NCI-H510A (cell line): ENCODE measurements around the gene HID1.
"Not testable (repeated sequence)": the region's sequence is repeated elsewhere in the genome, so short reads cannot be mapped to it uniquely, and the experiment has no call there.

Source experiments
- DNase-seq: peaks from one replicate; lab custom pipeline; 2025; lab: John Stamatoyannopoulos, UW

Gene HID1

DNA sequence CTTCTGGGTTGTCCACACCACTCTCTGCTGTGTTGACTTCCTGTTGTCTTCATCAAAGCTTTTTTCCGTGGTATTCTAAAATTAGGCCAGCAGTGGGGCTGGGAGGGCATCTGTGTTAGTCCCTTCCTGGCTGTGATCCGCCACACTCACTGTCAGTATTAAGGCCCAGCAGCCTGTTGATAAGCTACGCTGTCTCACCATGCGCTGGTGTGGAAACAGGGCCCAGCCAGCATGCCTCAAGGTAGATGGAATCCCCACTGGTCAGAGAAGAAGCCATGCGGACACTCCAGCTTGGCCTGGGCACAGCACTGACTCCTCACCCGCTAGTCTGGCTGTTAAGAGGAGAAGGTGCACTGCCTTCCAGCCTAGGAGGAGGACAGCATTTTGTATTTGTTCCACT, 26.2 kb upstream of the HID1 start:
- DNase-seq = no peak

DNA sequence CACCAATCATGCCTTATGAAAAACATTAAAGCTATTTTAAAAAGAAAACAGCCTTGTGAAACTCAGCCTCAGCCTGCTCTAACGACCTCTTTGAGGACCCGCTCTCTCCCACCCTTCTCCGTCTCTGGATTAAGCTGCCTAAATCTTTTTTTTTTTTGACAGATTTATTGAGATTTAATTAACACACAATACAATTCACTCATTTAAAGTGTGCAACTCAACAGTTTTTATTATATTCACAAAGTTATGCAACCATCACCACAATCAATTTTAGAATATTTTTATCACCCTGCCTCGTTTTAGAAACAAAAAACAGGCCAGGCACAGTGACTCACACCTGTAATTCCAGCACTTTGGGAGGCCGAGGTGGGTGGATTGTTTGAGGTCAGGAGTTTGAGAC, 23.3 kb upstream of the HID1 start:
- DNase-seq = no peak

DNA sequence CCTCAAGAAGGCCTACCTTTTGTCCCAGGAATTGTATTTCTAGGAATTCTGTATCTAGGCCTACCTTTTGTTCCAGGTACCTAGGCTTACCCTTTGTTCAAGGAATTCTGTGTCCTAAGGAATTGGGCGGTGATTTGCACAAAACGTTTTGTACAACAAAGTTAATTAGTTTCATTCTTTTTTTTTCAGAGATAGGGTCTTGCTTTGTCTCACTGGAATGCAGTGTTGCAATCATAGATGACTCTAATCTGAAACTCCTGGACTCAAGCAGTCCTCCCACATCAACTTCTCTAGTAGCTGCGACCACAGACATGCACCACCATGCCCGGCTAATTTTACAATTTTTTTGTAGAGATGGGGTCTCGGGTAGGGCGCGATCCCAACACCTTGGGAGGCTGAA, 21.9 kb upstream of the HID1 start:
- DNase-seq = no peak

DNA sequence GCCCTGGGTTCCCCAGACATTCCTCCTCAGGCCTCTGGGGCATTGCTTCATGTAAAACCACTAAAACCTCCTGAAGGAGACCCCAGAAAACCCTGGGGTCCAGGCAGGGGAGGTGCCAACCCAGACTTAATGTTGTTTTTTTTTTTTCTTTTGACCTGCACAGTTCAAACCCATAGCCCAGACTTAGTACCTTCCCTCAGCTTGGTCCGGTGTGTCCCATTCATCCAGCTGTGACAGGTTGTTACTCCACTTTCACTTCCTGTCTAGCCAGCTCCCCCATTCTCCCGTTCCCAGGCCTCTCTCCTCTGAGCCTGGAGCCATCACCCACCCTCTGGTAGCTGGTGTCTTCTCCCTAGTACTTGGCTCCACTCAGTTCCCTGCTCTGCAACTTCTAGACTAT, 19.7 kb upstream of the HID1 start:
- DNase-seq = no peak

DNA sequence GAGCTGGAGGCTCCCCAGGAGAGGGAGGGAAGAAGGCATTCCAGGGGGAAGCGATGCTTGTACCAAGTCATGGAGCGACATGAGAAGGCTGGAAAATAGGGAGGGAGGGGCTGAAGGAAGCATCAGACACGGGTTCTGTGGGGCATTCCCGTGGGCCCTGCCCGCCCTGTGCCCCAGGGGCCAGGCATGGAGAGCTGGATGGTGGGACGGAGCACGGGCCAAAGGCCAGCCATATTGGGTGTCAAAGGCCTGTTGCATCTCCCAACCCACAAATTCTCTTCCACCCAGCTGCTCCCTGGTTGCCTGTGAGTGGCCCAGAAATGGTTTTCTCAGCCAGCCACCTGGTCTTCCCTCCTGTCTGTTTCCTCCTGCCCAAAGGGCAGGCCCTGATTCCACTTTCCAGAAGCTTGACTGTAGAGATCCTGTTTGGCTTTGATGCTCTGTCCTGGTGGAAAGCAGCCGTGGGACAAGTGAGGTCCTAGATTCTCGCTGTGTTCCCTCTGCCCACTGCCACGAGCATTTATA, 18.1 kb upstream of the HID1 start:
- no peak for DNase-seq

DNA sequence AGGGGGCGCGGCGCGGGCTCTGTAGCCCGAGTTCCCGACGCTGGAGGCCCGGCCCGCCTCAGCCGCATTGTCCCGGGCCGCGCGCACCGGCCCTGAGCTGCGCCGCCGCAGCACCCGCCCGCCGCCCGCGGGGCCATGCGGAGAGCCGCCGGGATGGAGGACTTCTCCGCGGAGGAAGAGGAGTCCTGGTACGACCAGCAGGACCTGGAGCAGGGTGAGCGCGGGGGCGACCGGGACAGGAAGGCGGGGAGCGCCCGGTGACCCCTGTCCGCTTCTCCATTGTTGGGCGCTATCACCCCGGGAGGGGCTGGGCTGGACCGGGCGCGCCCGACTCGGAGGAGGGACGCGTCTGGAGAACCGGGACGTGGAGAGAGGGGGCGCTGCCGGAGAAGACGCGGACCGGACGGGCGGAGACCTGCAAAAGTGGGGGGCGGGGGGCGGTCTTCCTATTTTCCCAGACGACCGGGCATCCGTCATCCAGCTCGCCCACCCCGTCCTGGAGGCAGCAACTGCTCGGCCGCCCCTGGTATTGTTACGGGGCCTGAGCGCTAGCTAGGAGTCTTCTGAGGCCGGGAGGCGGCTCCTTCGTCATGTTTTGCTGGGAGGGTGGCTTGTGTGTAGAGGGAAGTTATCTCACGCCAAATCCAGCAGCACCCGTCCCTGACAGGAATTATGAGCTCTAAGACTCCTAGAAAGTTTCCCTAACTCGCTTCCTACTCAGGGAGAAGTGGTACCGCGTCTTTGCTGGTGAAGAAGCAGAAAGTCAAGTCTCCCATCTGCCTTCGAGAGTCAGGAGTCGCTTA, 15.6 kb upstream of the HID1 start:
- peak; percentile 20 for DNase-seq

DNA sequence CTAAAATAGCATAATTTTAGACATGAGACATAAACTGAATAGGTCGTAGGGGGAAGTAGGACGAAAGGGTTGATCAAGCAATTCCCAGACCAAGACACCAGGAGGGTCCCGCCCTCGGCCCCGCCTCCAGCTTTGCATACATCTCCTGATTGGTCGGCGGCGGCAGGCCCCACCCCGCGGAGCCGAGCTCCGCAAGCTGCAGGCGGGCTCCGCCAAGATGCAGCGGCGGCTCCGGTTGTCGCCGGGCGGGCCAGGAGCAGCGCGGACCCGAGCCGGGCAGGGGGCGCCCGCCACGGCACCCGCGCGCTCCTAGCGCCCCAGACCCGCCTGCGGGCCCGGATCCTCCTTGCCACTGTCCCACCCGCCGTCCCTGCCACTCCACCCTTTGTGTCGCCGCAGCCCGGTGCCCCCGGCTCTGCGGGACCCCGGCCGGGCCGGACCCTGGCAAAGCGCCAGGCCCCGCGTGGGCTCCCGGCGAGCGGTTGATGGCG, 14.9 kb upstream of the HID1 start, which contains the start of gene CDR2L:
CDR2L (plus strand) TSS at position 215 of the 491 bp plus-strand sequence. CDS start 412 bp downstream, outside the sequence.
- DNase-seq = peak; percentile 91

DNA sequence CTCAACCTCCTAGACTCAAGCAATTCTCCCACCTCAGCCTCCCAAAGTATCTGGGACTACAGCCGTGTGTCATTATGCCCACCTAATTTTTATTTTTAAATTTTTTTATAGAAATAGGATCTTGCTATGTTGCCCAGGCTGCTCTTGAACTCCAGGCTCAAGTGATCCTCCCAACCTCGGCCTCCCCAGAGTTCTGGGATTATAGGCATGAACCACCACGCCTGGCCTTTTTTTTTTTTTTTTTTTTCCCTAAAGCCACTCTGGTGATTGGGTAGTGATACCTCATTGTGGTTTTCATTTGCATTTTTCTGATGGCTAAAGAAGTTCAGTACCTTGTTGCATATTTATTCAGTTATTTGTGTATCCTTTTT, 13.6 kb upstream of the HID1 start:
- no peak for DNase-seq

DNA sequence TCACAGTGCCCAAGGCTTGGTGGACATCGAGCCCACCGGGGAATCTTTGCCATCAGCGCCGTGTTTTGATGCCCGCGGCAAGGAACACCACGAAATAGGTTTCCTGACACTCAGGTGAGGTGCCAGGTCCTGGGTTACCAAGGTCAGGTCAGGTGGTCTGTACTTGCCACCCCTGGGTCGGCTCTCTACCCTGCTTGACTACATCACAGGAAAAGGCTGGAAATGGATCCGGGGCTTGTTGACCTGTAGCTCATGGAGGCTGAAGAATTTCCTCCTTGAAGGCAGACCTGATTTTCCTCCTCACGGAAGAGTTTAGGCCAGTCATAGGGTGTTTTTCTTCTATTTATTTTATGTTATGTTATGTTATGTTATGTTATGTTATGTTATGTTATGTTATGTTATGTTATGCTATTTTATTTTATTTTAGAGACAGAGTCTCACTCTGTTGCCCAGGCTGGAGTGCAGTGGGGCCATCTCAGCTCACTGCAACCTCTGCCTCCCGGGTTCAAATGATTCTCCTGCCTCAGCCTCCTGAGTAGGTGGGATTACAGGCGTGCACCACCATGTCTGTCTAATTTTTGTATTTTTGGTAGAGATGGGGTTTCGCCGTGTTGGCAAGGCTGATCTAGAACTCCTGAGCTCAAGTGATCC, 10.2 kb upstream of the HID1 start:
- peak; percentile 10 for DNase-seq

DNA sequence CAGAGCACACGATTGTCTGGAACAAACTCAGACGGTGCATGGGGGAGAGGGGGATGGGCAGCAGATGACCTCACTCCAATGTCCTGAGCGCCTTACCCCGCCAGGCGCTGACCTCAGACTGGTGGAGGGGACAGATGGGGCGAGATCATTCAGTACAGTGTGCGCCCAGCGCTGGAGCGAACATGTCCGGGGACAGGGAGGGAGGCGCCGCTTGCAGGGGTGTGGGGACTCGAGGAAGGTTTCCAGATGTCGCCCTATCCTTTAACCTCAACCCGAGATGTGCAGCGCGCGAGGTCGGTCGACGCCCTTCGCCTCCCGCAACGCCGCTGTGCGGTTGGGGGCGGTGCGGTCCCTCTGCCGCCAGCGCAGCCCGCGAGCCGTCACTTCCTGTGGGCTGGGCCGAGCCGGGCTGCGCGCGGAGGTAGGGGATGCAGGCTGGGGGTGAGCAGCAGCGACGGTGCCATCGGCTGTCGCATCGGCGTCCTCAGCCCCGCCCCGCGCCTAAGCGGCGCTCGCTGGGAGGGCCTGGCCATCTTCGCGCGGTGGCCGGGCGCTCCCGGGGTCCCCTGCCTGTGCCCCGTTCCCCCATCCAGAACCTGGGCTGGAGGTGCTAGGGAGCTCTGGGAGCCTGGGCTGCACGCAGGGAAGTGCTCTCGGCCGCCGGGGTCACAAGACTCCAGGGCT, 9.6 kb upstream of the HID1 start:
- DNase-seq = peak; percentile 82

DNA sequence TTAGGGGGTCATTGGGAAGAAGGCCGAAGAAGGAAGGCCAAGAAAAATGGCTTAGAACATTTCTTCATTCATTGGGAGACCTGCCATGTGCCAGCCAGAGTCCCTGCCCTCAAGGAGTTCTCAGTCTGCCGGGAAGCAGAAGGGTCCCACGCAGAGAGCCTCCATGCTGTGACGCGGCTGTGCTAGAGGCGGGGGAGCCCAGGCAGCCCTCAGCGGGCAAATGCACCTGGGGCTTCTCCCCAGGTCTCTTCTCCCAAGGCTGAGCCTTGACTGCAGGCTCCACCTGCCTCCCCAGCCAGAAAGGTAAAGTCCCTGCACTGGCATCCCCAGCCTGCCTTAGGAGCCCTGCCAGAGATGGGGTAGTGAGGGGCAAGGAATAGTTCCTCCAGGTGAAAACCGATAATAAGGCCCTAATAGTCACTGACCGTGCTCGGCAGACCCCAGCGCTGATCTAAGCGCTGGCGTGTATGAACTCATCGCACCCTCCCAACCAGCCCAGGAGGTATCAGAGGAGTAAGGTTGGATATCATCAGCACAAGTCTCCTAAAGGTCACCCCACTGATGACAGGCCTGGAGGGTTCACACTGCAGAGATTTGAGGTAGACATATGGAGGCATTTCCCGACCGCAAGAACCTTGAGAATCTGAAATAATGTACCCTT, 8.9 kb upstream of the HID1 start:
- no peak for DNase-seq

DNA sequence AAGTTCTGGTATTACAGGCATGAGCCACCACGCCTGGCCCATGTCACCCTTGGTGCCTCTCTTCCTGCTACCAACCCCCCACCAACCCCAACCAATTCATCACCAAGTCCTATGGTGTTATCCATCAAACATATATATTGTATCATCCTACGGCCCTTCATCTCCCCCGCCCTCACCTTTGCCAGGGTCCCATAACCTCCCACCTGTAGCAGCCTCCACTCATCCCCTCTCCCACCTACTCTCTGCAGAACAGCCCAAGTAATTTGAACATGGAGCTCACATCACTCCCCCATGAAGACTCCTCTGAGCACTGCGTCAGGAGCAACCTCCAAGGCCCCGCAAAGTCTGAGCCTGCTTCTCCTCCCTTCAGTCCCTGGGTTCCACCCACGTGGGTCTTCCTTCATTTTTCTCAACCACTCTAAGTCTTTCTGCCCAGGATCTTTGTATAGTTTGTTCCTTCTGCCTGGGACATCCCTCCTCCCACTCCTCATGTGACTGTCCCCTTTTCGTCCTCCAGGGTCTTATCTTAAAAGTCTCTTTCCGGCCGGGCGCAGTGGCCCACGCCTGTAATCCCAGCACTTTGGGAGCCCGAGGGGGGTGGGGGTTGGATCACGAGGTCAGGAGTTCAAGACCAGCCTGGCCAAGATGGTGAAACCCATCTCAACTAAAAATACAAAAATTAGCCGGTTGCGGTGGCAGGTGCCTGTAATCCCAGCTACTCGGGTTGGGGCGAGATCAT, 7.0 kb upstream of the HID1 start:
- no peak for DNase-seq

DNA sequence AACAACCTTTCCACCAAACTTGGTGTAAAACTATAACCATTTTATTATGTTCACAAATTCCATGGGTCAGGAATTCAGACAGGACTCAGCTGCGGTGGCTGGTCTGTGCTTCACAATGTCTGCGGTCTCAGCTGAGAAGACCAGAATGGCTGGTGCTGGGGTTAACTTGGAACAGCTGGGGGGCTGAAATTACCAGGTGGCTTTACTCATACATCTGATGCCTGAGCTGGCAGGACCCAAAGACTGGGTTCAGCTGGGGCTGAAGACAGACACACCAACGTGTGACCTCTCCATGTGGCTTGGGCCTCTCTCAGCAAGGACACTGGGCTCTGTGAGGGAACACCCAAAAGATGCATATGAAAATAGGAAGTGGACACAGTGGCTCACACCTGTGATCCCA, 5.7 kb upstream of the HID1 start:
- no peak for DNase-seq

DNA sequence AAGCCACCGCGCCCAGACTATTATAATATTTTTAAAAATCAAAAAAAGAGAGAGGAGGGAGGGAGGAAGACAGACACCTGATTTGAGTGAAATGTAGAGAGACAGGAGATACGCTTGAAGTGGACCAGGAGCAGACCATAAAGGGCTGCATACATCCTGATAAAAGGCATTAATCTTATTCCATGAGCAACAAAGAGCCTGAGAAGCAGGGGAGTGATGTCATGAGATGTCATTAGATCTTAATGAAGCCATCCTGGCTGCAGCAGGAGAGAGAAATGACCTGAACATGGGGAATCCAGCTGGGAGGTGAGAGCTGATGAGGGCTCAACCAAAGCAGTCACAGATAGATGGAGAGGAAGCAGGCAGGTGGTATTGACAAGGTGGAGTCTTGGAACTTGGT, 5.2 kb upstream of the HID1 start:
- DNase-seq = no peak

DNA sequence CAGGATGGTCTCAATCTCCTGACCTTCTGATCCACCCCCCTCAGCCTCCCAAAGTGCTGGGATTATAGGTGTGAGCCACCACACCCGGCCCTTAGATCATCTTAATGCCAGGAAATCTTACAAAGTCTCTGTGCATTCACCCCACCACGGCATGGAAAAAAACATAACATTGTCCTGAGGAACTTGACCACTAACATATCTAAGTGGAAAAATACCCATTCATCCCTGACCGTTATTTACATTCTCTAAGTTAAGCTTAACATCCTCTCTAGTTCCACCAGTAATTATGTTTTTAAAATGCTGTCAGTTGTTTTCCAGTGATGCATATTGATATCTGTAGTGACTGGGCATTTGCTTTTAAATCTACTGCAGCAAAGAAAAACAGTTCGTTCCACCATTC, 3.4 kb upstream of the HID1 start:
- no peak for DNase-seq

DNA sequence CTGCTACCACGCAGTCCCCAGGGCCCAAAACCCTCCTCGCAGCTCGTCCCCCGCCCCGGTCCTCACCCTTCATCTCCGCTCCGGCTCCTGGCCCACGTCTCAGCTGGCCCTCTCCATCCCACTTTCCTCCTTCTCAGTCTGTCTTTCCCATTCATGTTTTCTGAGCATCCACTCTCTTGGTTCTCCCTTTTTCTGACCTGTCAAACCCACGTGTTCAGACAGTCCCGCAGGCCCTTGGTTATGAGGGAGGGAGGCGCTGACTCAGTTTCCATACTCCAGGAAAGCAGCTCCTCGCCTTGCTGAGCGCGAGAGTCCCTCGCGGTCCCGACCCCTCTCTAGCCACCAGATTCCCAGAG, 392 bp upstream of the HID1 start:
- no peak for DNase-seq

DNA sequence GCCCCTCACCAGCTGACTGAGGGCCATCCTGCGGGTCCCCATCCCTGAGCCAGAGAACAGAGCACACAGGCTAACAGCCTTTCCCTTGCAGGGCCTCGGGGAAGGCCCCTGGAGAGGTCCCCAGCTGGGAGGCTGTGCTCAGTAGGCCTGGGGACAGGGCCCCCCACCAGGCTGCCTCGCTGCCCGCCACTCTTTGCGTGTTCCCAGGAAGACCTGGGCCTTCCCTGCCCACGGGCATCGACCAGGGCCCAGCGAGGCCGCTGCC, 785 bp downstream of the HID1 start:
- no peak for DNase-seq

DNA sequence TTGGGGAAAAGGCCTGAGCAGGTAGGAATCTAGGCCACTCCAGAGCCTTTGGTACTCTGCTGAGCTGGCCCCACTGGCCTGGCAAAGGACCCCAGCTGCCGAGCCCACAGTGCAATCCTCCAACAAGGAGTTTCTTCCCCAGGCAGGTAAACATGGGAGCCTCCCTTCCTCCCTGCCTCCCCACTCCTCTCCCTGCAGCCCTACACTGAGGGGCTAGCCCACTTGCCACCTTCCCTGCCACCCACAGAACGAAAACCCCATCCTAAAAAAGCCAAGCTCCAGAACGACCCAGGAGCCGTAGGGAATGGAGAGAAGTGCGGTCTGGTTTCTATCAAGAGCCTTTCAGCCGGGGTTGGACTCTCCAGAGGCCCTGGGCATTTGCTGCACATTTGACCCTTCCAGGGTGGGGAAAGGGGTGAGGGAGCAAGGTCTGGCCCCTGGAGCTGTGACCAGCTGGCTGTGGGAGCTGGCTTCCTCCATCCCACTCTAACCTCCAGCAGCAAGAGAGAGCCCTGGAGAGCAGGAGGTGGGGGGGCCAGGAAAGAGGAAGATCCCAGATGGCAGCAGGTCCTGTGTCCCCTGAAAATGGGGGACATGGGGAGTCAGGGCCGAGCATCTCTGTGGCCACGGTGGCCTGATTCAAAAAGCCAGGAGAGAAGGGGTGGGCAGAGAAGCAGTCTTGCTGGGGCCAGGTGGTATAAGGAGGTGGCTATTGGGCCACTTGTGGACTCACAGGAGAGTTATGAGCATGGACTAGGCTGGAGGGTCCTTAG, 1.3 kb downstream of the HID1 start:
- DNase-seq = no peak

DNA sequence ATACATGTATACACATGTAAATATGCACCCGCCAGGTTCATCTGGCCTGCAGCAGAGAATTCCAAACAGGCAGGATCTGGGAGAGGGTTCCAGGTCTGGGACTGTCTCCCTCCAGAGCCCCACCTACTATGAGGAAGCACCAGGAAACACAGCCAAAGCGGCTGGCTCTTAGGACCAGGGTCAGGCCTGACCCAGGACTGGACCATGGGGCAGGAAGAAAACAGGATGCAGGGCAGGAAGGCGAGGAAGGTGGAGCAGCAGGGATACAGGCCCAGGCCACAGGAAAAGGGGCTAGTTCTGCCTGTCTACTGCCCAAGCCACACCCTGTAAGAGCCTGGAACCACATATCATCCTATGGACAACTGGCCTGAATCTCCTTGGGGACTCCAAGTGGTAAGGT, 2.2 kb downstream of the HID1 start:
- no peak for DNase-seq

DNA sequence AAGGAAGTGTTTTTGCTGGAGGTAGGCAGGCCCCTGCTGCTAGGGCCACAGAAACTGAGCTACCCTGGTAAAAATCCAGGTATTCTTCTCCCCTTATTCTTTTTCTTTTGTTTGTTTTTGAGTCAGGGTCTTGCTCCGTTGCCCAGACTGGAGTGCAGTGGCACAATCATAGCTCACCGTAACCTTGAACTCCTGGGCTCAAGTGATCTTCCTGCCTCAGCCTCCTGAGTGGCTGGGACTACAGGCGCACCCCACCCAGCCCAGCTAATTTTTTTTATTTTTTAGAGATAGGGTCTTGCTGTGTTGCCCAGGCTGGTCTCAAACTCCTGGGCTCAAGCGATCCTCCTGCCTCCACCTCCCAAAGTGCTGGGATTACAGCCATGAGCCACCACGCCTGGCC, 3.1 kb downstream of the HID1 start:
- not testable (repeated sequence) for DNase-seq

DNA sequence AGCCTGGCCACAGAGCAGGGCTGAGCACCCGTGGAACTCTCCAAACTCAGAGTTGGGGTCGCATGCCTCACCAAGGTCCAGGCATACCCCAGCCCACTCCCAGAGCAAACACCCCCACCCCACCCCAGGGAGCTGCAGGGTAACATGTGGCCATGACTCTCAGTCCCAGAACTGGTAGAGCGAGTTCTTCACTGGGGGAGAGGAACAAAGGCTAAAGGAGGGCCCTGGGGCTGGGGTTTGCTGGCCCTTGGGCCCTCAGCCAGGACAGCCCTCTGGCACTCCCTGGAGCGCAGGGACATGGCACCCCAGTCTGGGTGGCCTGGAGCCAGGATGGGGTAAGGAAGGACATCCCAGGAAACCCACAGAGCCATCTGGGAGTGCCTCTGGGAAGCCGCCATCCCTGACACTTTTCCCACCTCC, 4.2 kb downstream of the HID1 start:
- DNase-seq = peak; percentile 13
